Subcutaneous adipose tissue (tissue), 4 donors: Measurements from ENCODE around the gene EDRF1. TPM values are rescaled to one million over a fixed set of nuclear protein-coding genes. Genes with fewer than 3 reads are reported as not detected.

Experiments
- CTCF ChIP-seq: fragments of 450-650 bp; IDR thresholded peaks from one replicate; pipeline ENCODE4 v1.5.1; 2016; ENCODE audit warnings: low read depth, mild to moderate bottlenecking, control low read depth, antibody characterized with exemption, moderate library complexity
- total RNA-seq, 4 donors: library from RNA; depleted of rRNA; stranded (reverse); fragments of >200 nt; gene quantifications; one replicate each; pipeline ENCODE4 v1.1.0, GENCODE V29; 2016

The EDRF1 gene
- total RNA-seq, 4 donors from 2014 or later: 19.2 to 30.1 (median 24.9) TPM

GRCh38 chr10:125694883-125695282 is 24.6 kb upstream of the EDRF1 start:
- no peak for TF ChIP-seq CTCF

GRCh38 chr10:125698481-125698998 is 21.0 kb upstream of the EDRF1 start:
- no peak for TF ChIP-seq CTCF

GRCh38 chr10:125699562-125700143 is 19.9 kb upstream of the EDRF1 start:
- no peak for TF ChIP-seq CTCF

GRCh38 chr10:125700355-125700911 is 19.1 kb upstream of the EDRF1 start:
- no peak for TF ChIP-seq CTCF

GRCh38 chr10:125707541-125708468 is 11.7 kb upstream of the EDRF1 start:
- no peak for TF ChIP-seq CTCF

GRCh38 chr10:125708971-125709503 is 10.5 kb upstream of the EDRF1 start:
- TF ChIP-seq CTCF: no peak
